Right lobe of liver (tissue), 6 donors: Measurements from ENCODE around the gene OLIG1. TPM values are rescaled to one million over a fixed set of nuclear protein-coding genes. Genes with fewer than 3 reads are reported as not detected.

Experiments used
- ATAC-seq, 4 donors: fragments of 200-7000 bp; cut with Tn5 transposase; one replicate each; pipeline ENCODE4 v1.9.1; 2020; ENCODE audit warnings: mild to moderate bottlenecking in 4 of 4, moderate library complexity in 4 of 4
- DNase-seq, 3 donors: peaks; one replicate each; pipeline ENCODE4 v3.0.0-alpha.2; 2020
- H3K27ac ChIP-seq, 3 donors: fragments of 200-600 bp; one replicate each; pipeline ENCODE4 v1.8.0; 2022
- H3K27me3 ChIP-seq, 2 donors: fragments of 200-600 bp; one replicate each; pipeline ENCODE4 v1.8.0; 2022
- H3K36me3 ChIP-seq, 4 donors: fragments of 200-600 bp; sonication (generic) in 1 of 4; one replicate each; pipeline versions ENCODE4 v1.5.1 to v1.8.0; 2017 to 2022; ENCODE audit warnings: control low read depth in 1 of 4
- H3K4me1 ChIP-seq, 4 donors: fragments of 200-600 bp; sonication (generic) in 1 of 4; one replicate each; pipeline versions ENCODE4 v1.5.1 to v1.8.0; 2017 to 2022; ENCODE audit warnings: control low read depth in 1 of 4
- H3K4me3 ChIP-seq, 3 donors: fragments of 200-600 bp; one replicate each; pipeline ENCODE4 v1.8.0; 2022
- H3K9me3 ChIP-seq, 4 donors: fragments of 200-600 bp; sonication (generic) in 1 of 4; one replicate each; pipeline versions ENCODE4 v1.5.1 to v1.8.0; 2017 to 2022; ENCODE audit warnings: control low read depth in 1 of 4
- CTCF ChIP-seq, 4 donors: fragments of 200-600 bp in 3 of 4; fragments of 450-650 bp in 1 of 4; IDR thresholded peaks; one replicate each; pipeline versions ENCODE4 v1.5.1 to v1.8.0; 2016 to 2022; ENCODE audit warnings: antibody characterized with exemption in 4 of 4, mild to moderate bottlenecking in 2 of 4
- POLR2A ChIP-seq: fragments of 450-650 bp; IDR thresholded peaks from one replicate; pipeline ENCODE4 v1.6.1; 2017; ENCODE audit warnings: antibody characterized with exemption, mild to moderate bottlenecking
- WGBS: methylation state at CpG from one replicate; pipeline ENCODE4 v1.1.6; 2018; ENCODE audit warnings: low coverage, low lambda C conversion rate; ENCODE audit not compliant: insufficient coverage; ENCODE audit errors: missing lambda C conversion rate; 5-methylcytosine and 5-hydroxymethylcytosine counted together
- intact Hi-C, 2 donors: fragments of 100-400 bp; cut with DNase I; formaldehyde crosslinking; loops; one replicate each; pipeline versions ENCODE4 v1.11.2 to v1.14.1; 2022
- total RNA-seq, 6 experiments: library from RNA; depleted of rRNA in 2 of 6; stranded (reverse); fragments of >200 nt in 2 of 6; fragmentation: NEBNext Ultra II Directional in 3 of 6; extraction: Animal tissue kit (Norgen Biotek cat#: 25700) in 3 of 6; gene quantifications; one replicate each; pipeline versions ENCODE4 v1.1.0 to v1.2.4, GENCODE V29; 2016 to 2023
- donor health status: DM: no; HTN: yes; CAD: no.
- donor health status: DM: no; HTN: no; CAD: no.
- donor health status: DM: no; HTN: no; CAD: no.
- donor health status: DM: no; HTN: yes; CAD: no.
- donor health status: DM: no; HTN: yes; CAD: no.

The OLIG1 gene
- total RNA-seq, 6 experiments from 2014 or later, result not detected

- WGBS, result 64% methylated on average over 4 of the region's 4 CpGs
- H3K27ac ChIP-seq, result no peak overlapping the region
- no peaks in the 10 kb centered on the region for H3K36me3 ChIP-seq
- intact Hi-C loops, result no loop called here
- ATAC-seq (no peak), DNase-seq (no peak)
- no peaks in the 10 kb centered on the region for H3K9me3 ChIP-seq
- peaks cover 0 to 49% of the 10 kb centered on the region in 2 donors for H3K27me3 ChIP-seq
- peaks cover 0 to 20% (median 6%) of the 10 kb centered on the region in 4 donors for H3K4me1 ChIP-seq
- no peak overlapping the region for H3K4me3 ChIP-seq
- TF ChIP-seq POLR2A (no peak), CTCF (IDR thresholded peaks at IDR 0.05) (no peak)
These were observed 3.7 kb downstream of the OLIG1 start for GRCh38 chr21:33073636-33074035.

GRCh38 chr21:33075128-33075527, 5.2 kb downstream of the OLIG1 start:
- H3K9me3 ChIP-seq, result no peaks in the 10 kb centered on the region
- ATAC-seq (no peak), DNase-seq (no peak)
- no peaks in the 10 kb centered on the region for H3K36me3 ChIP-seq
- H3K4me3 ChIP-seq, result no peak overlapping the region
- peaks cover 0 to 13% (median 6%) of the 10 kb centered on the region in 4 donors for H3K4me1 ChIP-seq
- no peak for TF ChIP-seq POLR2A
- TF ChIP-seq CTCF (IDR thresholded peaks at IDR 0.05), result no peak
- 36% methylated on average over 8 of the region's 9 CpGs for WGBS
- intact Hi-C loops, result no loop called here
- H3K27ac ChIP-seq, result no peak overlapping the region
- peaks cover 0 to 39% of the 10 kb centered on the region in 2 donors for H3K27me3 ChIP-seq

- ATAC-seq, result peak in 1 of 4 donors; percentile 18
- intact Hi-C loops, result no loop called here
- 28% methylated on average over 3 of the region's 11 CpGs for WGBS
These were observed 5.8 kb downstream of the OLIG1 start for GRCh38 chr21:33075596-33076195.

GRCh38 chr21:33076600-33077329, 6.8 kb downstream of the OLIG1 start:
- H3K27me3 ChIP-seq, result peaks cover 0 to 28% of the 10 kb centered on the region in 2 donors
- no peak overlapping the region for H3K27ac ChIP-seq
- DNase-seq (no peak), ATAC-seq (no peak)
- peaks cover 0 to 3% (median 2%) of the 10 kb centered on the region in 4 donors for H3K4me1 ChIP-seq
- intact Hi-C loops, result no loop called here
- H3K36me3 ChIP-seq, result no peaks in the 10 kb centered on the region
- no peak for TF ChIP-seq CTCF (IDR thresholded peaks at IDR 0.05)
- no peak for TF ChIP-seq POLR2A
- no peaks in the 10 kb centered on the region for H3K9me3 ChIP-seq
- 66% methylated on average over 11 of the region's 11 CpGs for WGBS
- no peak overlapping the region for H3K4me3 ChIP-seq

More at GRCh38 chr21:33075596-33076195, 5.8 kb downstream of the OLIG1 start:
- Histone ChIP-seq H3K4me3 (no peak overlapping the region), H3K27me3 (peaks cover 0 to 39% of the 10 kb centered on the region in 2 donors), H3K27ac (no peak overlapping the region), H3K36me3 (no peaks in the 10 kb centered on the region), H3K9me3 (no peaks in the 10 kb centered on the region), H3K4me1 (peaks cover 0 to 12% (median 5%) of the 10 kb centered on the region in 4 donors)
- TF ChIP-seq POLR2A, result no peak
- TF ChIP-seq CTCF (IDR thresholded peaks at IDR 0.05), result no peak
- DNase-seq, result no peak
